Left lobe of liver (tissue), 2 donors: Measurements from ENCODE around the gene PPP6C. TPM values are rescaled to one million over a fixed set of nuclear protein-coding genes. Genes with fewer than 3 reads are reported as not detected.
A peak's percentile ranks its signal among the peaks of the same experiment; 100 is the strongest.
"Not testable (repeated sequence)": the region's sequence is repeated elsewhere in the genome, so short reads cannot be mapped to it uniquely, and the experiment has no call there.

ENCODE experiments used
- ATAC-seq: fragments of 200-7000 bp; cut with Tn5 transposase; one replicate; pipeline ENCODE4 v1.9.1; 2020; ENCODE audit warnings: mild to moderate bottlenecking, moderate library complexity
- DNase-seq: peaks from one replicate; pipeline ENCODE4 v3.0.0-alpha.2; 2020; ENCODE audit warnings: low spot score
- total RNA-seq: library from RNA; stranded (reverse); gene quantifications from one replicate; pipeline ENCODE4 v1.2.1, GENCODE V29; 2021
- donor health status: DM: no; HTN: no; CAD: no; lungs with moderate emphysema.
- donor health status: DM: no; HTN: yes; CAD: no.

Gene PPP6C
- total RNA-seq, 1 donor from 2014 or later = 17.0 TPM

GRCh38 chr9:125183561-125183960, 6.0 kb downstream of the PPP6C start:
- DNase-seq (no peak), ATAC-seq (peak; percentile 13)

DNA sequence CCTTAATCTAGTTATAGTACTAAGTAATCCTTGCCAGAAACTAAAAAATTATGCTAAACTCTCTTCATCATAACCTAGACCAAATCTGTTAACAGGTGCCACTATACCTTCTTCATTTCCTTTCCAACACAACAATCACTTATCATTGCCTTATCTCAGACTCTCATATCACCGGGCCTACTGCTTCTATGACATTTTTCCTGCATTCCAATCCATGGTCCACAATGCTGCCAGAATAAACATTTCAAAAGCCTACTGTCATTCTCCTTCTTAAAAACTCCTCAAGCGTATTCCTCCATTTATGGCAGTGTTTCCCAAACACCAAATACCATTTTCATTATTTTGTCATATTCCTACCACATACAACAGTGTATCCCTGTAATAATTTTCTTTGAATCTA, 6.5 kb downstream of the PPP6C start:
- ATAC-seq (no peak), DNase-seq (no peak)

DNA sequence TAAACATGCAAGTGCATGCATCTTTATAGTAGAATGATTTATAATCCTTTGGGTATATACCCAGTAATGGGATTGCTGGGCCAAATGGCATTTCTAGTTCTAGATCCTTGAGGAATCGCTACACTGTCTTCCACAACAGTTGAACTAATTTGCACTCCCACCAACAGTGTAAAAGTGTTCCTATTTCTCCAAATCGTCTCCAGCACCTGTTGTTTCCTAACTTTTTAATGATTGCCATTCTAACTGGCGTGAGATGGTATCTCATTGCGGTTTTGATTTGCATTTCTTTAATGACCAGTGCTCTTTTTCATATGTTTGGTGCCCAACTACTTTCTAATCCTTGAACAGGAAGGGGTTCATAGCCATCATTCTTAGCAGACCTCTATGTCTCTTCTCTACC, 7.8 kb downstream of the PPP6C start:
- not testable (repeated sequence) for DNase-seq, ATAC-seq

DNA sequence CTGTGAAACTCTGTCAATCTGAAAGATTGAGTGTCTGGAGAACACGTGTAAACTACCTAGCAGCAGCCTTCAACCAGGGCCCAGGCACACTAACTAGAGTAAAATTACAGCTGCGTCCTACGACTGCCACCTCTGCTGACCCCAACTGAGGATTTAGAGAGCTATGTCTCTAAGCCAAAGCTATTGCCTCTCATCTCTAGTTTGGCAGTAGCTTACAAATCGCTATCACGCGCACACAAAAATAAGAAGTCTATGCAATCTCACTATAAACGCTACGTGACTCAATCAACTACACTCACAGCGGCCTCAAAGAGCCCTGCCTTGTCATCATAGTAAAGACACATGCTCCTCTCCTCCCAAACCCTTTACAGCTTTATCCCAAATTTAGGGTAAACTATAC, 8.7 kb downstream of the PPP6C start:
- ATAC-seq (no peak), DNase-seq (no peak)

DNA sequence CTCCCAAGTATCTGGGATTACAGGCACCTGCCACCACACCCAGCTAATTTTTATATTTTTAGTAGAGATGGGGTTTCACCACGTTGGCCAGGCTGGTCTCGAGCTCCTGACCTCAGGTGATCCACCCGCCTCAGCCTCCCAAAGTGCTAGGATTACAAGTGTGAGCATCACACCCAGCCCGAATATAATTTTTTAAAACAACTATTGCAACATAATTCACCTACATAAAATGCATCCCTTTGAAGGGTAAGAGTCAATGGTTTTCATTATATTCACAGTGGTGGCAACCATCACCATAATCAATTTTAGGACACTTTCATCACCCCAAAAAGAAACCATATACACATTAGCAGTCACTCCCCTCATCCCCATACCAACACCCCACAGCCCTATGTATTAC, 9.8 kb downstream of the PPP6C start:
- not testable (repeated sequence) for ATAC-seq, DNase-seq

DNA sequence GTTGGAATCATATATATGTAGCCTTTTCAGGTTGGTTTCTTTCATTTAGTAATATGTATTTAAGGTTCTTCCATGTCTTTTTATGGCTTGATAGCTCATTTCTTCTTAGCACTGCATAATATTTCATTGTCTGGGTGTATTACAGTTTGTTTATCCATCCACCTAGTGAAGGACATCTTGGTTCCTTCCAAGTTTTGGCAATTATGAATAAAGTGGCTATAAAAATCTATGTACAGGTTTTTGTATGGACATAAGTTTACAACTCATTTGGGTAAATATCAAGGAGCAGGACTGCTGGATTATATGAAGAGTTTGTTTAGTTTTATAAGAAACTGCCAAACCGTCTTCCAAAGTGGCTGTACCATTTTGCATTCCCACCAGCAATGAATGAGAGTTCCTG, 11.7 kb downstream of the PPP6C start:
- DNase-seq = no peak
- ATAC-seq = no peak

DNA sequence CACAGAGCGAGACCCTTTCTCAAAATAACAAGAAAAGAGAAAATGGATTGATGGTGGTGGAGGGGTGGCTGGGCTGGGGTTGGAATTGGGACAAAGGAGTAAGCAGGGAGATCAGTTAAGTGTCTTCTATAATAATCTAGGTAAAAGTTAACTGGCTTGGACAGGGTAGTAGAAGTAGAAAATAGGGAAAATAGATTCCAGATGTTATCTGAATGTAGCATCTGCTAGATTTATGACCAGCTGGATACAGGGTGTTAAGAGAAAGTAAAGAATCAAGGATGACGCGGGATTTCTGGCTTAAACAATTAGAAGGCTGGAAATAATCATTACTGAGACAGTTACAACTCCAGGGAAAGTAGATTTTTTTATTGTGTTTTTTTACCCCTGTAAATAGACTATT, 13.0 kb downstream of the PPP6C start:
- DNase-seq (no peak), ATAC-seq (no peak)

GRCh38 chr9:125172031-125172755, 17.4 kb downstream of the PPP6C start:
- DNase-seq (no peak), ATAC-seq (peak; percentile 23)

- ATAC-seq (no peak), DNase-seq (no peak)
Measured at GRCh38 chr9:125169895-125170294, 19.7 kb downstream of the PPP6C start.

DNA sequence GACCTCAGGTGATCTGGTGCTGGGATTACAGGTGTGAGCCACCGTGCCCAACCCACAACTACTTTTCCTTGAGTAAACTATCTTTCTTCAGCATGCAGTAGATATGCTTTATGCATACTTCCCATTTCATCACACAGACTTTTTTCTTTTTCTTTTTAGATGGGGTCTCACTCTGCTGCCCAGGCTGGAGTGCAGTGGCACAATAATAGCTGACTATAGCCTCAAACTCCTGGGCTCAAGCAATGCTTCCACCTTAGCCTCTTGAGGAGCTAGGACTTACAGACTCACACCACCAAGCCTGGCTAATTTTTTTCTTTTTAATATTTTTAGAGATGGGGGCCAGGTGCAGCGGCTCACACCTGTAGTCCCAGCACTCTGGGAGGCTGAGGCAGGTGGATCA, 22.8 kb downstream of the PPP6C start:
- ATAC-seq (no peak), DNase-seq (no peak)

- not testable (repeated sequence) for DNase-seq, ATAC-seq
Measured at GRCh38 chr9:125162891-125163290, 26.7 kb downstream of the PPP6C start.

DNA sequence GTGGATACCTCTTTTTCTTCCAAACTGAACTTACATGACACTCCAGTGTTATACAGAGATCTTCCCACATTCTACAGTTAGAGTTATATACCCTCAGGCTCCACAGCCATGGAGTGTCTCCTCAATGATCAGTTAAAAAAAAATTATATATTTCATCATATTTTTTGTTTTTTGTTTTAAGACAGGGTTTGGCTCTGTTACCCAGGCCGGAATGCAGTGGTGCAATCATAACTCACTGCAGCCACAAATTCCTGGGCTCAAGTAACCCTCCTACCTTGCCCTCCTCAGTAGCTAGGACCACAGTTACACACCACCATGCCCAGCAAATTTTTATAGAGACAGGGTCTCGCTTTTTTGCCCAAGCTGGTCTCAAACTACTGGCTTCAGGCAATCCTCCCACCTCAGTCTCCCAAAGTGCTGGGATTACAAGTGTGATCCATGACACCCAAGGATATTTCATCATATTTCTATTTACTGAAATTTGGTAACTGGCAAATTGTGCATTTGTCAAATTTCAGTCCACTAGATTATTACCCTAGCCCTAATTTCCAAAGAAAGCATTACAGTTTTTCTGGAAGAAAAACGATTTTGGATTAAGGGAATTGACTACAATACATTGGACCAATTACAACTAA, 28.2 kb downstream of the PPP6C start:
- peak; percentile 52 for ATAC-seq

DNA sequence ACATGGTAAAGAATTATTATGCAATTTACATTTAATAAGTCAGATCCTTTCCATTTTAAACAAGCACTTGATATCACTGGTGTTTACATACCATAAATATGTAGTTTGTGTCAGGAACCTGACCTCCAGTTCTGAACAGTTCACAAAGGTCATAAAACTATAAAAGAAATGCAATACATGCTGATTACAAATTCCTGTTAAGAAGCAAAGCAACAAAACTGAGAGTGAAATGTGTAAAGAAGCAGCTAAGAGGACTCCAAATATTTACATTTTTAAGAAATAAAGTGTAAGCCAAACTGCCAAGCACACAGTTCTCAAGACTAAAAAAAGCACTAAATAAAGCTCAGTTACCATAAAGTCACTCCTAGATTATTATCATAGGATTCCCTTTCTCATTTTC, 28.9 kb downstream of the PPP6C start:
- DNase-seq = no peak
- ATAC-seq = no peak

More for the DNA sequence above, 28.2 kb downstream of the PPP6C start:
- no peak for DNase-seq

- ATAC-seq (no peak), DNase-seq (no peak)
Measured at GRCh38 chr9:125156551-125156950, 33.1 kb downstream of the PPP6C start.

DNA sequence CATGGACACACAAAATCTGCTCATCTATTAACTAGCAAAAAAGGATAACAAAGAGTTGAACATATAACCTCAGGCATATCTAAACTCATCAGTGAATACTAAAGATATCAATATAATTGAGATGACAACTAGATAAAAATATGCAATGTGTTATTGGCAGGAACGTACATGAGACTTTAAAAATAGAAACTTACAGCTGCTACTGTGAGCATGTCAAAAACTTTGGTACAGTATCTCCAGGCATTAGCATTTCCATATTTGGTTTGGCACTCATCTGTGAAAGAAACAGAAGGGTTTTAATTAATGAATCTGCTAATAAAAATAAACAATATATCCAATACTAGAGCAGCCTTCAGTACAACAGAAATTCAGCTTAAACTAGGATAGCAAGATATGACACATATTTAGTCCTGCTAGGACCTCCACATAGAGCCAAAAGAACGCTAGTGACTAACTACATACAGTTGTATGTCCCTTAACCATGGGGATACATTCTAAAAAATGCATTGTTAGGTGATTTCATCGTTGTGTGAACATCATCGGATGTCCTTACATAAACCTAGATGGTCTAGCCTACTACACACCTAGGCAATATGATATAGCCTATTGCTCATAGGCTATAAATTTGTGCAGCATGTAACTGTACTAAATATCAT, 35.8 kb downstream of the PPP6C start:
- no peak for ATAC-seq
- no peak for DNase-seq

DNA sequence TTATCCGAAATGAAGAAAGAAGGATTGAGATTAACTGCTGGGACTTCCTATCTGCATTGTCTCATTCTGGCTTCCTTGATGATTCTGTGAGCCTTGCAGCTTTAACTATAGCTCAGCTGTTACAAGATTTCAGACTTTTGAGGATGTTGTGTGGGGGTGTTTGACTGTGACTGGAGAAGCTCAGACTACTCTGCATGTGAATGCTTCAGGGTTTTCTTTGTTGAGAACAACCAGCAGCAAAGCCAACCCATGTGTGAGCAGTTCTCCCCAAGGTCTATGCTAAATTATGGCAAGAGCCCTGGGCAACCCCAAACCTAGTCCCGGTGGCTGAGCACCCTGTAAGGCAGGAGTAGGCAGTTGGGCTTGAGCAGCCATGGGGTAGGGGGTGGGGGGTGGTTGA, 37.9 kb downstream of the PPP6C start:
- no peak for ATAC-seq
- DNase-seq = no peak

GRCh38 chr9:125150349-125151245, 39.0 kb downstream of the PPP6C start:
- peak; percentile 86 for ATAC-seq
- peak; percentile 57 for DNase-seq

DNA sequence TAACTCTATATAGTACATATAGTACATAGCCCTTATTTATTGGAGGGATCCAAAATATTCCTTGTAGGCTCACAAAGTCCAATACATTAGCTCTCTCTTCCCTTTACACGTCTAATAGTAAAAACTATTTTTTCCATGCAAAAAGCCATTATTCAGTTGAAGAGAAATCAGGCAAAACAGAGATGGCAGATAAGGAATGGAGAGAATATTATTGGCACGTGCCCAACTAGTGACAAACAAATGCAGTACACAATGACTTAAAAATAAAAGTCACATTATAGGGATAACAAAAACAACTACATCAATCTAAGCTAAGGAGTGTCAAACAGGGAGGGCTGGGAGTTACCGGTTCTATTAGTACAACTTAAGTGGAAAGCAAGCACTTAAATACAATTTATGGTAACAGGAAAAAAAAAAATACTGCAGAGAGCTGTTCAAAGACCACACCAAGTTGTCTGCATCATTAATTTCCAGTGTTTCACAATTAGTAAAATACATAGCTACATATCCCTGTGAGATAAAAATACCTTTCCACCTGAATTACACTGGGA, 42.1 kb downstream of the PPP6C start:
- ATAC-seq = no peak

DNA sequence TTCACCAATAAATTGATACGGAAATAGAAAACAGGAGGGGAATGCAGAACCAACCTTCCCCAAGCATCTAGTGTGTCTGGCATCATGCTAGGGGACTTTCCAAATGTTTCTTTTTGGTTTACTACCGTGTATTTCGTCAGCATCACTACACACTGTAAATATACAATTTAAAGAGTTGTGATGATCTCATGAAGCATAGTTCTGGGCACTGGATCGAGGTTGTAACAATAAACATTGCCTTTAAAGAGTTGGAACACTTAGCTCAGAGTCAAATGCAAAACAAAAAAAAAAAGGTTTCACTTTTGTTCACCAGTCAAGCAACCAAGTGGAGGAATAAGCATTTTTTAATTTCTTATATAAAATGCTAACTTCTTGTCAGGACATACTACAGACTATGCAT, 43.4 kb downstream of the PPP6C start:
- ATAC-seq (no peak), DNase-seq (no peak)

More for the DNA sequence above, 42.1 kb downstream of the PPP6C start:
- DNase-seq = no peak

DNA sequence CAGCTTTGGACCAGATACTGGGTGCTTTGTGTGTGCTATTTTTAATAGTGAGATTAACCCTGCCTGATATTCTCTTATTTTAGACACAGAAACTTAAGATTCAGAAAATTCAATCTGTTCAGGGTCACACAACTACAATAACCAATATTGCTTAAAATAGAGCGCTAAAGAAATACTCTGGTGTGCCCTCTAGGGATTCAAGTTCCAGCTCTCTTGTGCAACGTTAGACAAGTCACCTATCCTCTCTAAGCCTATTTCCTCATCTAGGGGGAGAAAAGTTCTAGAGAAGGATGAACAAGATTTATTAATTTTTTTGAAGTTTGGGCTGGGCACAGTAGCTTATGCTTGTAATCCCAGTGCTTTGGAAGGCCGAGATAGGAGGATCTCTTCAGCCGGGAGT, 44.2 kb downstream of the PPP6C start:
- DNase-seq (no peak), ATAC-seq (no peak)
